HG03025 (cell line): Measurements from ENCODE around the gene CNIH3.
"Not testable (repeated sequence)": the region's sequence is repeated elsewhere in the genome, so short reads cannot be mapped to it uniquely, and the experiment has no call there.

ENCODE experiments used
- ATAC-seq: cut with Tn5 transposase; IDR thresholded peaks from one replicate; pipeline ENCODE4 v1.9.1; 2021; ENCODE audit warnings: mild to moderate bottlenecking, moderate library complexity; ENCODE audit not compliant: unreplicated experiment, low FRiP score

Gene CNIH3

GRCh38 chr1:224615861-224616755, at the start of gene CNIH3:
CNIH3 (plus strand) TSS chr1:224616317; CDS start chr1:224617175, 858 bp downstream.
- no peak for ATAC-seq

- not testable (repeated sequence) for ATAC-seq
Observed at GRCh38 chr1:224566492-224566891, 49.6 kb upstream of the CNIH3 start.

GRCh38 chr1:224569276-224569675, 46.8 kb upstream of the CNIH3 start:
- ATAC-seq, result no peak

DNA sequence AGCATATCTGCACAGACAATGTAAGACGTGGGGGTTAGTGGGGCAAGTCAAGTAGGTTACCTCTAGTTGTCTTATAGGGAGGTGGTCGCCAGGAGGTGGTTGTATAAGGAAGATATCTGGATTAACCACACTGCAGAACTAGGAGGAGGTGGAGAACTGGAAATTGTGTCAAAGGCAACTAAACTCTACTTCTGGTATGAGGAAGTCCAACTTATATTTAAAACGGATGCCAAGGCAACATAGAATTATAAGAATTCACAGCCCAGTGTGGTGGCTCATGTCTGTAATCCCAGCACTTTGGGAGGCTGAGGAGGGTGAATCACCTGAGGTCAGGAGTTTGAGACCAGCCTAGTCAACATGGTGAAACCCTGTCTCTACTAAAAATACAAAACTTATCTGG, 44.1 kb upstream of the CNIH3 start:
- ATAC-seq, result not testable (repeated sequence)

DNA sequence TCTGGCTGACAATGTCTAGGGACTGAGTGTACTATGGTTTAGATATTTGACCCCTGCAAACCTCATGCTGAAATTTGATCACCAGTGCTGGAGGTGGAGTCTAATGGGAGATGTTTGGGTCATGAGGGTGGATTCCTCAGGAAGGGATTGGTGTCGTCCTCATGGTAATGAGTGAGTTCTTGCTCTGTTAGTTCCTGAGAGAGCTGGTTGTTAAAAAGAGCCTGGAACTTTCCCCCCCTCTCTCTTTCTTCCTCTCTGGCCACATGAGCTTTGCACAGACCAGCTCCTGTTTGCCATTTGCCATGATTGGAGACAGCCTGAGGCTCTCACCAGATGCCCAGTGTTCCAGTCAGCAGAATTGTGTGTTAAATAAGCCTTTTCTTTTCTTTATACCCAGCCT, 36.6 kb upstream of the CNIH3 start:
- no peak for ATAC-seq

DNA sequence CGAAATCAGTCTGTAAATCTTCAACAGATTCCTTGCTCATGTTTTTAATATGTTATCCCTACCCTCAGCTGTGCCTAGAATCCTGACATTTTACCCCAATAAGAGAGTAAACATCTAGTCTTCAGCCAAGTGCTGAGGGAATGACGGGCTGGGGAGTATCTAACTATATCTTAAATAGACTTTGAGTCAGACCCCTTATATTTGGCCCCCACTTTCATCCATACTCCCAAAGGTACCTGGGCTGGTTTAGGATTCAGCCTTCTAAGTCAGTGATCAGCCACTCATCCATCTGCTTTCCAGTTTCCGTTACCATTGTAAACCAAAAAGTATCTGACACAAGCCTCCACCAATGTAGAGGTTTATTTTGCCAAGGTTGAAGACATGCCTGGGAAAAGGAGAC, 36.1 kb upstream of the CNIH3 start:
- no peak for ATAC-seq

- no peak for ATAC-seq
Observed at GRCh38 chr1:224582041-224582440, 34.1 kb upstream of the CNIH3 start.

GRCh38 chr1:224583774-224584173, 32.3 kb upstream of the CNIH3 start:
- ATAC-seq, result no peak

GRCh38 chr1:224585051-224585450, 31.1 kb upstream of the CNIH3 start:
- ATAC-seq, result no peak

DNA sequence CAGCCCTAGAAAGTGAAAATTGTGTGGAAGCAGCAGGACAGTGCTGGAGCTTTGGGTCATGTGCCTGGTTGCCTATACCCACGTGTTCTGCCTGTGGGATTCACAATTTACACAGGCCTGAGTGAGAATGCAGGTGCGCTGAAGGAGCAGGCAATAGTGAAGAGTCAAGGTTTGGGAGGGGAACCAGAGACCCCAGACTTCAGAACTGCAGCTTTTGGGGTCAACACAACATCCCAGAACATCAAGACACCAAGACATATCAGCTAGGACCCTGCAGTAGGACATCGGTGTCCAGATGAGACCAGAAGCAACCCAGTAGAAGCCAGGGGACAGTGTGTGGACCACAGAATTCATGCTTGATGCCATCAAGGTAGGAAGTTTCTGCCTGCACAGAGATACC, 29.1 kb upstream of the CNIH3 start:
- ATAC-seq, result no peak

- ATAC-seq, result no peak
Observed at GRCh38 chr1:224588515-224588914, 27.6 kb upstream of the CNIH3 start.

DNA sequence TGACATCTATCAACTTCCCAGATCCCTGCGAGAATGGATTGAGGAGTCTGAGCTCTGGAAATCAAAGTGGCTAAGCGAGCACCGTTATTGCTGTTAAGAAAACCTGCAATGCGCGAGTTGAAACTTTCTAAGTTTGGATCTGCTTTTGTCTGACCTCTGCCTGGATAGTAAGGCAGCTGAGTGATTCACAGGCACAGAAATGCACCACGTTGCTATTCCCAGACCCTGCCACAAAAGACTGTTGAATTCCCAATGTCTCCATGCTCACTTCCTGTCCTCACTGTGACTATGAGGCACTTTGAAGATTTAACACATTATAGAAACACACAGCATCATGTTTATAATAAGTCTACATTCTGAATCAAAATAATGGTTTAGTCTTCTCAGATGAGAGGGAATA, 27.1 kb upstream of the CNIH3 start:
- no peak for ATAC-seq

GRCh38 chr1:224591326-224591725, 24.8 kb upstream of the CNIH3 start:
- no peak for ATAC-seq

DNA sequence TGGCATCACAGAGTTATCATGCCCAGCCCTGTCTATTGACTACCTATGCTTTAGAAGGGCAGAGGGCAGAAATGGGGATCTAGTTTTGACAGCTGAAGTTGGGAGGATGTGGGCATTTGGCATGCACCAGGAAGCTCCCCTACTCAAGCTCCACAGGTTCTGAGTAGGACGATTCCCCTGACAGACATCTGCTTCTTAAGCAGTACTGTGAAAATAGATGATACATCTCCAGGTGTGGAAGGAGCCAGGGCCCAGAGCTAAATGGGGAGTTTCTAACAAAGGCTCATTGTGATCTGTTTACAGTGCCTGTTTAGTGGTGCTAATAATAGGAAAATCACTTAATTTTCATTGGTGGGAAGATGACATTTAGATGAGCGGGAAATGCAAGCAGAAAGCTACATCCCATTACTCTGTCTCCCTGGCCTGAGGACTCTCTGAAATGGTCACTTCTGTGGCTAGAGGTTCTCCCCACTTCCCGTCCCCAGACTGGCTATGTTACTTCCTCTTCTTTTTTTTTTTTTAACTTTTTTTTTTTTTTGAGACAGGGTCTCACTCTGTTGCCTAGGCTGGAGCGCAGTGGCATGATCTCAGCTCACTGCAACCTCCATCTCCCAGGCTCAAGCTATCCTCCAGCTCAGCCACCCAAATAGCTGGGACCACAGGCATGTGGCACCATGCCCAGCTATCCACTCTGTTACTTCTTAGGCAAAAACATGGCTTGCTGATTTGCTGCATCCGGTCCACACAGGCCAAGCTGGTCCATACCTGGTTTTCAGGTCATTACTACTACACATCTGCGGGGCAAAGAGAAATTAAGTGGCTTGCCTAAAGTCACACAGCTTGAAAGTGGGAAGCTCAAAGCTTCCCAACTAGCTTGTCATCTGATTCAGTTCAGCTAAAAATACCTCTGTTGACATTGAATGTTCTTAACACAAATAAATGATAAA, 23.2 kb upstream of the CNIH3 start:
- no peak for ATAC-seq

- ATAC-seq, result no peak
Observed at GRCh38 chr1:224594360-224594759, 21.8 kb upstream of the CNIH3 start.

DNA sequence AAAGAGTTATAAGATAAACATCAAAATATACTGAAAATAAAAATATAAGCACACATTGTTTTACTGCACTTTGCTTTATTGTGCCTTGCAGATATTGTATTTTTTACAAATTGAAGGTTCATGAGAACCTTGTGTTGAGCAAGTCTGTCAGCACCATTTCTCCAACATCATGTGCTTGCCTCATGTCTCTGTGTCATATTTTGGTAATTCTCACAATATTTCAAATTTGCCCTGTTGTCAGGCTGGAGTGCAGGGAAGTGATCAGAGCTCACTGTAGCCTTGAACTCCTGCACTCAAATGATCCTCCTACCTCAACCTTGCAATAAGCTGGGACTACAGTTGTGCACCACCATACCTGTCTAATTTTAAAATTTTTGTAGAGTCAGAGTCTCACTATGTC, 21.3 kb upstream of the CNIH3 start:
- ATAC-seq, result no peak

- ATAC-seq, result no peak
Observed at GRCh38 chr1:224605482-224606181, 10.5 kb upstream of the CNIH3 start.

DNA sequence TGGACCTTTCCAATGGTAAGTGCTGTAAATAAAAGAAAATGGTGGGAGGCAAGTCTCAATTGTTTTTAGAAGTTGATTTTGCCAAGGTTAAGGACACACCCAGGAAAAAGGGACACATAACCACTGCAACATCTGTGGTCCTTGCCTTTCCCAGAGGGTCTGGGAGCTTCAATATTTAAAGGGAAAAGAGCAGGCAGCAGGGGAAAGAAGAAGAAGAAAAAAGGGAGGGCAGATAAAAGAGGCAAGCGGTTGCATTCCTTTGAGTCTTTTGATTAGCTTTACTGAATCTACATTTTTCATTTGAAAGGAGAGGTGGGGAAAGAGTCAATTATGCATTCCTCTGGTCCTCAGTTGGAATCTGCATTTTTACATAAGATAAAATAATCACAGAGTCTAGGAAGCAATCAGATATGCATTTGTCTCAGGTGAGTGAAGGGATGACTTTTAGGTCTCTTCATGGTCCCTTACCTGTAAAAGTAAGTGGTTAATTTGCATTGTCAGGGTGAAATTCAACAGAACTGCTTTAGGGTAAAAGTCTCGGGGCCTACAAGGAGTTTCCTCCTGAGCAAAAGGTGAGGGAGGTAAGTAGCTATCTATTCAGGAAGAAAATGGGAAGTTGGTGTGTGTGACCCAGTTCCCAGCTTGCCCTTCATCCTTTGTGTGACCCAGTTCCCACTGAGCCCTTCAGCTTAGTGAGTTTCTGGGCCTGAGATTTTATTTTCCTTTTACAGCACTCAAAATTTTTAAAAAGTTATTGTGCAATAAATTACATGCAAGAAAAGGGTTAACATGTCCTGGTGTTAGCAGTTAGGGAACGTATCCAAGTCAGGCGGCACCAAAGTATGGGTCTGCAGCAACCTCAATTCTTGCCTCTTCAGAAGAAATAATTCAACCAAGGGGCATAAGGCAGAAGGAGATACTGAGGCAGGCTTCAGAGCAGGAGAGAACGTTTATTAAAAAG, 8.6 kb upstream of the CNIH3 start:
- ATAC-seq, result no peak

DNA sequence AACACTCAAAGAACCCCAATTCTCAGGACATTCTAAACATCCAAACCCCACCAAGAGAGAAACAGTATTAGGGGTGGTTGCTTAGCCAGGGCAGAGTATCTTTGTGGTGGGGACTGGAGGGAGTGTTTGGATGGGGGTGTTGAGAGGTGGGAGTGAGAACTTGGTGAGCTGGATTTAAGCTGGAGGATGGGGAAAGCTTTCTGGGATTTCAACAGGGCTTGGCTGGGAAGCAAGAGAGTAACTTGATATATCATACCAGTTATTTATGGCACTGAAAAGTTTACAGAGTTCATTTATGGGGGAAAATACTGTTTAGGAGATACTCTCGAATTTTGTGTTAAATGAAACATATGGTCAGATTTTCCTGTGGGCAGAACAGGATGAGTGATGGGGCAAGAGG, 6.8 kb upstream of the CNIH3 start:
- ATAC-seq, result no peak

GRCh38 chr1:224612246-224612645, 3.9 kb upstream of the CNIH3 start:
- no peak for ATAC-seq
